Globus pallidus (tissue), 1 donor: ENCODE data around the gene SP6.

Source experiments
- DNase-seq: peaks from one replicate; pipeline ENCODE4 v3.0.0-alpha.2; 2015; ENCODE audit warnings: low spot score

Gene SP6

GRCh38 chr17:47879776-47880454 lies 29.0 kb upstream of the SP6 start:
- no peak for DNase-seq

DNA sequence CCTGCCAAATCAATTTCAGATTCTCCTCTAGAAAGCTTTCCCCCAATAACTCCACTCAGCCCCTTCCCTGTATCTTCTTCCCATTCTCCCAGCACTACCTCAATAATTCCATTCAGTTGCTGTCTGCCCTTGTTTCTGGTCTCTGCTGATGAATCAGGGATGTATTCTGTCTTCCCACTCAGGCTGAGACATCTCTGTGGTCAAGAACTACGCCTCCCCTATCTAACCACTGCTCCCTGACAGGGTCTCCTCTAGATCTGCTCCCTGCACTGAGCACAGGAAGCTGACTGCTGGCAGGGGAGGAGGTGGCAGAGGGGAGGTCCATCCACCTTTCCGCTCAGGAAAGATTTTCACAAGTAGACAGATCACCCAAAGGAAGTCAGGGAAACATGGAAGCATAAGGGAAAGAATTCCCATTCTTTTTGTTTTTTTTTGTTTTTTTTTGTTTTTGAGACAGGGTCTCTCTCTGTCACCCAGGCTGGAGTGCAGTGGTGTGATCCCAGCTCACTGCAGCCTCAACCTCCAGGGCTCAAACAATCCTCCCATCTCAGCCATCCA lies 28.1 kb upstream of the SP6 start:
- no peak for DNase-seq

DNA sequence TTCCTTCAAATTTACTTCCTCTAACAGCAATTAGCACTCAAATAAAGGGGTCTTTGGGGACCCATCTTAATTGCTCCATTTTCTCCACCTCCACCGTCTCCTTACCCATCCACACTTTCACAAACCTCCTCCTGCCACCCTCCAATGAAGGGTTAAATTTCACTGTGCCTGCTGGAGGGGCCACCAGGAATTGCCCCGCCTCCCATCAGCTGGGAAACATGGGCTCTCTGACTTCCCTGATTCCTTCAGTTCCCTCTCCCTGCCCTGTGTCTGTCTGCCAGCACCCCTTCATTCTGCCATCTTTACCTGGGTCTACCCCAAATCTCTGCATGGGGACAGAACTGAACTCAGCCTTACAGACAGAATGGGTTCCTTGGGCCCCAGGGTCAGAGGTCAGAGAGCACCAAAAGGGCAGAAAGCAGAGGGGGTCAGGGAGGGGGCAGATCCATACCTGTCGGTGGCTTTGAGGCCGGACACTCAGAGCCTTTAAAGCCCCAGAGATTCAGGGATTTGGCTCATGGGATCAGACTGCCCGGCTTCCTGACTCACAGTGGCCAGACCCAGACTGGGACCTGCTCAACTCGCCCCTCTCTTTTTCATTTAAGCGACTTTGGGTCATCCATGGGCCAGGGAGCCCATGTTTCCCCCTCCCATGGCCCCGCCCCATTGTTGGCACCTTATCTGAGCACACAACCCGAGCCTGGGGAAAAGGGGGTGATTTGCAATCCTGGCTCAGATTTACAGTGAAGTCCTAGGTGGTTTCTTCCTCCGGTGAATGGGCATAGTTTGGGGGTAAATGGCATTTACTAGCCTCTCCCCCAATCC lies 27.5 kb upstream of the SP6 start:
- DNase-seq, result no peak

- DNase-seq, result no peak
Measured at GRCh38 chr17:47877368-47878034, 26.5 kb upstream of the SP6 start.

DNA sequence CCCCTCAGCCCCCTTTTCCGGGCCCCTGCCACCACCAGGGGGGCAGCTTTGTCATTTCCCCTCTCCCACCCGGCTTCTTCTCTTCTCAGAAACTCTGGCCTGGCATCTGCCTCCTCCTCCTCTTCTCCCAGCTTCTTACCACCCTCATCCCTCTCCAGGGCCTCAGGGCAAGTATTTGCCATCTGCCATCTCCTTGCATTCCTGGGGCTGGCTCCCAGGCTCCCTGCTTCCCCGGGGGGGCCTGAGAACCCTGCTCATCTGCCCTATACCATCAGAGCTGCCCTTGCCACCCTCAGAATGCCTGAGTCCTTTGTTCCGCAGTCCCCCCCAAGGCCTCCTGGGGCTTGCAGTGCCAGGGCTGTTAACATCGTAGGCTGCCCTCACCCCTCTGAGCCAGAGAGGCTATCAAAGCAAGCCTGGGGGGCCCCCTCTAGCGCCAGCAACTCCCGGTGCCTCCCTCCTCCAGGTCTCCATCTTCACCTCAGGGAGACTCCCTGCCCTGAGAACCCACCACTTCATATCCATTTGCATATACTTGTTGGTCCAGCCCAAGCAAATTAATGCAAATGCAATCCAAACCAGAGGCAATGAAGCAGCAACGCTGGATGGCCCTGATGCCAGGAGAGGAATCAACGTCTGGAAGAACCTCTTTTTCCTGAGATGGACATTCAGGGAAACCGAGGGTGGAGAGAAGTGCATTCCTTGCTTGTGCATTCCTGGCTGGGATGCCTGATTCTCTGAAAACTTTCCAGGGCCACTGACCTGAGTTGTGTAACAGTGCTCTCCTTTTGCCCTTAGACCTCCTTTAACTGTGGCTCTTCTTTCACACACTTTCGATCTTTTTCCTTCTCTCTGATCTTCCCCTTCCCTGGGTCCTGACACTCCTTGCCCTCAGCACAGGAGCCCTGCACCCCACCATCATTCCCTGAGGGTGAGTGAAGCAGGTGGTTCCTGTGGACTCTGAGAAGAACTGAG lies 24.3 kb upstream of the SP6 start:
- no peak for DNase-seq

DNA sequence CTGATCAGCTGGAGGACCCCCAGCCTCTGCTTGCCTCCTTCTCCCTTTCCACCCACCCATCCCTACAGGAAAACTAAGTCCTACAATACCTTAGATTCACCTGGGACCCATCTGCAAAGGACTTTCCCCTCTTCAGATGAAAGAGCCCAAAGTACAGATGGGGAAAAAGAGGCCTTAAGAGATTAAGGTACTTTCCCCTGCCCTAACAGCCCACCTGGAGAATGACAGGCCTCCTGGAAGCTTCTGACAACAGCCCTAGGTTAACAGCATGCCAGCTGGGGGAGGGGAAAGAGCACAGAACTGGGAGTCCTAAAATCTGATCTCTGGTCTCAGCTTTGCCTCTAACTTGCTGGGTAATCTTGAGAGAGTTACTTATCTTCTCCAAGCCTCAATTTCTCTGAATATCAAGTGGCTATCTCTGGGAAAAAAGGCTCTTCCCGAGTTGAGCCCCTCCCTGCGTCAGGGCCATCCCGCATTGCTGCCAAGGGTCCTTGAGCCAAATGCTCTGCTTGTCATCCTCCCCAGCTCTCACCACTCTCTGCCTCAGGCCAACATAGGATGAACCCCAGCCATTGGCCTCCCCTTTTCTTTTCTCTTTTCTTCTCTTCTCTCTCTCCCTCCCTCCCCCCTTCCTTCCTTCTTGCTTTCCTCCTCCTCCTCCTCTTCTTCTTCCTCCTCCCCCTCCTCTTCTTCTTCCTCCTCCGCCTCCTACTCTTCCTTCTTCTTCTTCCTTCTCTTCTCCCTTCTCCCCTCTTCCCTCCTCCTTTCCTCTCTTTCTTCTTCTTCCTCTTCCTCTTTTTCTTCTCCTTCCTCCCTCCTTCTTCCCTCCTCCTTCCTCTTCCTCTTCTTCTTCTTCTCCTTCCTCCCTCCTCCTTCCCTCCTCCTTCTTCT lies 22.5 kb upstream of the SP6 start:
- no peak for DNase-seq

DNA sequence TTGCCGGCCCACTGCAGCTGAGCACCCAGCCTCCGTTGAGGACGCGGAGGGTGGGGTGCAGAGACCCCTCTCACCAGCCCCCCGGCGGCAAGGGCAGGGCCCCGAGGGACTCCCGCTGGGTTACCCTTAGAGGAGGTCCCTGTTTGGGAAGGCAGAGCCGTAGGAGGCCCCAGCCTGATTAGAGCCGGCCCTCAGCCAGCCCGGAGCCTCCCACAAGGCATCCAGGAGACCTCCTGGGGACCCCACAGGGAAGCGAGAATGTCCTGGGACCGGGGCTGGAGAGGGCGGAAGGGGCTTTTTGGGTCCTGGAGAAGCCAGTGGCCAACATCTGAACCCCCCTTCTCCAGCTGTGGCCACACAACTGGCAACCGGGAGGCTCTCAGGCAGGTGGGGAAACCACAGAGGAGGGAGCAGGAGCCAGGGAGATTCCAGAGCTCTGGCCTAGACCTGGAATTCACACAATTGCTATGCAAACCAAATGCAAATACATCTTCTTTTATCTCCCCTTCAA lies 21.7 kb upstream of the SP6 start:
- no peak for DNase-seq

GRCh38 chr17:47872019-47872650 lies 21.2 kb upstream of the SP6 start:
- DNase-seq, result no peak

- DNase-seq, result no peak
Measured at GRCh38 chr17:47871048-47871447, 20.1 kb upstream of the SP6 start.

DNA sequence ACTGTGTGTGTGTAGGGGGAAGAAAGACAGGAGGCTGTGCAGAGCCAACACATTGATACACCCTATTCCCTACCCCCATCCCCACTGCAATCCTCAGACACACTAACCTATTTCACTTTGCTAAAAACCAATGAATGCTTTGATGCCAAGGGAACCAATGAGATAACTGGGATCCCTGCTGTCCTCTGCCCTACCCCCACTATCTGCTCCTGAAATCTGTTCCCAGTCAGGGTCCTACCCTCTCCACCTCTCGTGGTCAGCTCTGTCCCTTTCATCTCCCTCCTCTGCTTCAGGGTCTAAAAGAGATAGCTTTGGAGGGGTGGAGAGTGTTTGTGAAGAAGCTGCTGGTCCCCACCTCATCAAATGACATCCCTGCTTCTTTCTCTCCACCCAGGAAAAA lies 19.1 kb upstream of the SP6 start:
- no peak for DNase-seq

- DNase-seq, result no peak
Measured at GRCh38 chr17:47869114-47869513, 18.2 kb upstream of the SP6 start.

DNA sequence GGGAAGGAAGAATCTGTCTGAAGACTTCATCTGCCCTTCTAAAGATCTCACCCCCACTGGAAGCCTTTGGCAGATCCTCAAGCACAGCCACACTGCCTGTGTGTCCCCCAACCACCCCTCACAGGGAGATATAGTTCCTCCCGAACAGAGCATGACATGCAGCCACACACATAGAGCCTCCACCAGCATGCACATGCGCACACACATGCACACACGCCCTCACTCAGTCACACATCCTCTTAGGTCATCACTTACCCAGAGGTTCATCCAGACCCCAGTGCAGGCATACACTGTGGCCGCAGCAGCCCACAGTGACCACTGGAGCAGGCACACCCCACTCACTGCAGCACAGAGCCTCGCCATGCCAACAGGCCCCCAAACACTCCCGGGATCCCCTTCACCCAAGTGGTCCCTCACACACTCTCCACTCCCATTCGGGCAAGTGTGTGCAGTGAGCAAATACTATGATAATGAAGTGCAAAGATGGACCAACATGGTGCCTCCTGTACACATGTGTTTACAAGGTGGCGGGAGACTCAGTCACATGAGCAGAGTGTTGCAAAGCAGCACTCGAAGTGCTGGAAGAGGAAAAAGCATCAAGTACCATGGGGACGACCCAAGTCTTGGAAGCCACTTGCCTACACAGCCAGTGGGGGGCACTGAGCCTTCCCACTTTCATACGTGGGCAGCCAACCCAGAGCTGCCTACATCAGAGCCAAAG lies 17.0 kb upstream of the SP6 start:
- DNase-seq, result no peak

DNA sequence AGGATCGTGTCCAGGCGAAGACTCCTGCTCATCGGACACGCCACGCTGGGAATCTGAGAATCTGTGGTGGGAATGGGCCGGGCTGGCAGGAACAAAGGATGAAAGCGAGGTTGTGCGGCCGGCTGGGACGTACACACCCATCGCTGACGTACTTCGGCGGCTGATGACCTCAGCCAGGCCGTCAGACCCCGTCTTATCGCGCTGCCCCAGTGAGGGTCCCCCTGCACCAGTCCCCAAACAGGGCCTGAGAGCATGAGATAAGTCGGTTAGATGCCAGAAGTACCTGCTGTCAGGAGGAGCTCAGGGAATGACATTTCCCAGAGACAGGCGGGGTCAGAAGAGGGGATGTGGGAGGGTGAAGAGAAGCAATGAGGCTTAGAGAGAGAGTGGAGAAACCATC lies 16.0 kb upstream of the SP6 start:
- no peak for DNase-seq

DNA sequence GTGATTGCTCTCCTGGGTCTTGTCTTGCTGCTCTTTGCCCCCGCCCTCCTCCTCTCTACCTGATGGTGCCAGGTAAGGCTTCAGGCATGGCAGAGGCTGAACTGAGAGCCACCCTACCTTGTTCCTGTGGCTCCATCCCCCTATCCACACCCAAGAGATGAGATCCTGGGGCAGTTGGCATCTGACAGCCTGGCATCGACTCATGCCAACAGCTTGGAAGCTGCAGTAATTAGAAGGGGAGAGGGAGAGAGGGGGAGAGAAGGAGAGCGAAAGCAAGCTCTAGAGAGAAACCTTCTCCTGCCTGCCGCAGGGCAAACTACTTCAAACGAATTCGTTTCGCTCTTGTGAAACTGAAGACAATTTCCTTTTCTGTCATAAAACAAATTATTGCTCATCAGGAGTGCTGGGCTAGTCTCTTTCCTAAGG lies 13.8 kb upstream of the SP6 start:
- no peak for DNase-seq

- DNase-seq, result no peak
Measured at GRCh38 chr17:47862621-47863440, 11.9 kb upstream of the SP6 start.

DNA sequence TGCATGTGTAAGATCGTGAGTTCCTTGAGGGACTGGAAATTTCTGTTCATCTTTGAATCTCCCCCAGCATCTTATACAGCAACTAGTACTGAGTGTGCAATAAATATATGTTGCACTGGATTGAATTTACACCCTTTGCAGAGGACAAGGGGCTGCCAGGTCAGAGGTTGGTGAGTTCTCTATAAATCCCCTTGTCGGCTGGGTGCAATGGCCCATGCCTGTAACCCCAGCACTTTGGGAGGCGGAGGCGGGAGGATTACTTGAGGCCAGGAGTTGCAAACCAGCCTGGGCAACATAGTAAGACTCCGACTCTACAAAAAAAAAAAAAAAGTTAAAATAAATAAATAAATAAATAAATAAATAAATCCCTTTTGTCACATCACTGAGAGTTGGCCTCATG lies 9.4 kb upstream of the SP6 start:
- DNase-seq, result no peak

- DNase-seq, result no peak
Measured at GRCh38 chr17:47857551-47858455, 6.8 kb upstream of the SP6 start.
